CD4-positive, alpha-beta T cell treated with Interleukin-15 for 1 hour (primary cell): Measurements from ENCODE around the gene USP10.

ENCODE experiments used
- DNase-seq: peaks from one replicate; pipeline ENCODE4 v3.0.0-alpha.2; 2020

The USP10 gene

GRCh38 chr16:84753412-84754326 is 53.9 kb downstream of the USP10 start:
- no peak for DNase-seq

- peak; percentile 76 for DNase-seq
Measured at GRCh38 chr16:84754353-84754856, 54.6 kb downstream of the USP10 start.

- no peak for DNase-seq
Measured at GRCh38 chr16:84754956-84755672, 55.3 kb downstream of the USP10 start.

- no peak for DNase-seq
Measured at GRCh38 chr16:84756830-84757229, 57.0 kb downstream of the USP10 start.

GRCh38 chr16:84758627-84759026 is 58.8 kb downstream of the USP10 start:
- no peak for DNase-seq

- peak; percentile 68 for DNase-seq
Measured at GRCh38 chr16:84759061-84759460, 59.3 kb downstream of the USP10 start.

GRCh38 chr16:84759906-84760305 is 60.1 kb downstream of the USP10 start:
- no peak for DNase-seq

GRCh38 chr16:84761448-84762368 is 61.9 kb downstream of the USP10 start:
- DNase-seq, result no peak

- DNase-seq, result no peak
Measured at GRCh38 chr16:84763164-84763563, 63.4 kb downstream of the USP10 start.

GRCh38 chr16:84763629-84764028 is 63.8 kb downstream of the USP10 start:
- DNase-seq, result no peak

- no peak for DNase-seq
Measured at GRCh38 chr16:84764970-84765369, 65.2 kb downstream of the USP10 start.

- DNase-seq, result no peak
Measured at GRCh38 chr16:84765616-84766580, 66.1 kb downstream of the USP10 start.

GRCh38 chr16:84766978-84767773 is 67.4 kb downstream of the USP10 start:
- DNase-seq, result no peak

GRCh38 chr16:84768061-84768807 is 68.4 kb downstream of the USP10 start:
- DNase-seq, result no peak

- no peak for DNase-seq
Measured at GRCh38 chr16:84768808-84769197, 69.0 kb downstream of the USP10 start.

GRCh38 chr16:84769416-84769815 is 69.6 kb downstream of the USP10 start:
- no peak for DNase-seq

GRCh38 chr16:84773312-84773711 is 73.5 kb downstream of the USP10 start:
- no peak for DNase-seq

- DNase-seq, result peak; percentile 19
Measured at GRCh38 chr16:84774810-84775209, 75.0 kb downstream of the USP10 start.

- DNase-seq, result no peak
Measured at GRCh38 chr16:84775262-84775810, 75.5 kb downstream of the USP10 start.

- DNase-seq, result no peak
Measured at GRCh38 chr16:84777435-84777834, 77.6 kb downstream of the USP10 start.
